A549 (cell line): ENCODE data around the gene RCAN3.

Source experiments
- EP300 ChIP-seq, 2 experiments: fragments of >200 bp; sonication (Bioruptor Twin); formaldehyde crosslinking; IDR thresholded peaks; 2 replicates in 1 of 2; 3 replicates in 1 of 2; pipeline ENCODE4 v1.6.1; 2016 to 2017
- ESRRA ChIP-seq: fragments of 150-350 bp; IDR thresholded peaks from 2 replicates; pipeline ENCODE4 v1.6.1; 2014; ENCODE audit warnings: mild to moderate bottlenecking, low read length, borderline replicate concordance
- HMGXB4 ChIP-seq: fragments of 250-450 bp; sonication (Bioruptor Pico); IDR thresholded peaks from 2 replicates; pipeline ENCODE4 v1.5.0; 2021; ENCODE audit warnings: mild to moderate bottlenecking, moderate library complexity, borderline replicate concordance
- MAFK ChIP-seq: fragments of 450-650 bp; IDR thresholded peaks from 2 replicates; pipeline ENCODE4 v1.6.1; 2014; ENCODE audit not compliant: partially characterized antibody
- MAX ChIP-seq: IDR thresholded peaks from 2 replicates; pipeline ENCODE4 v1.6.1; 2012
- PBX3 ChIP-seq: IDR thresholded peaks from 2 replicates; pipeline ENCODE4 v1.6.1; 2012
- PHF8 ChIP-seq: fragments of 200-600 bp; sonication (generic); IDR thresholded peaks from 2 replicates; pipeline ENCODE4 v1.6.1; 2016; ENCODE audit warnings: low read depth, mild to moderate bottlenecking, antibody characterized with exemption, moderate library complexity, borderline replicate concordance
- POLR2A ChIP-seq: IDR thresholded peaks from 2 replicates; pipeline ENCODE4 v1.6.1; 2012; ENCODE audit warnings: mild to moderate bottlenecking, low read length
- RAD21 ChIP-seq, 2 experiments: fragments of >200 bp in 1 of 2; sonication (Bioruptor Twin) in 1 of 2; formaldehyde crosslinking in 1 of 2; IDR thresholded peaks in 1 of 2; conservative IDR thresholded peaks in 1 of 2; 2 replicates in 1 of 2; 3 replicates in 1 of 2; pipeline ENCODE4 v1.6.1; 2012 to 2018; ENCODE audit warnings: inconsistent platforms in 1 of 2
- SMC3 ChIP-seq: fragments of >200 bp; sonication (Bioruptor Twin); formaldehyde crosslinking; IDR thresholded peaks from 3 replicates; pipeline ENCODE4 v1.6.1; 2018; ENCODE audit warnings: inconsistent platforms
- TF ChIP-seq, protein P1 (sequence below): fragments of 200-600 bp; sonication (generic); IDR thresholded peaks from 2 replicates; pipeline ENCODE4 v1.6.1; 2016; ENCODE audit warnings: antibody characterized with exemption, mild to moderate bottlenecking, moderate library complexity
- TF ChIP-seq, protein P2 (sequence below): fragments of >200 bp; sonication (Bioruptor Twin); formaldehyde crosslinking; IDR thresholded peaks from 3 replicates; pipeline ENCODE4 v1.5.1; 2016

DNA sequence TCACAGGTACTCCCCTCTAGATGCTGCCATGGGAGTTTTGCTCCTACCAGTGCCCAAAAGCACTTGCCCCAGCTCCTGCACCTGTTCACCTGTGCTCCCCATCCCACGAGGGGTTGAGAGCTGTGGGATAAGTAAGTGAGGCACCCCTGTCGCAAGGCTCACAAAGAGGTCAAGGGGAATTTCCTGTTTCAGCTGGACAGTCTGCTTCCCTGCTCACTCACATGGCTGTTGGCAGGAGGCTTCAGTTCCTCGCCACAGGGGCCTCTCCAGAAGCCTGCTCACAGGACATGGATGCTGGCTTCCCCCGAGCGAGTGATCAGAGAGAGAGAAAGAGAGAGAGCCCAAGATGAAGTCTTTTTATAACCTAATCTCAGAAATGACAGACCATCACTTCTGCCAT, 44.6 kb downstream of the RCAN3 start:
- TF ChIP-seq POLR2A (no peak), ESRRA (no peak), MAX (no peak), PHF8 (no peak), EP300 (IDR thresholded peaks at IDR 0.05) (no peak), PBX3 (no peak), RAD21 (conservative IDR thresholded peaks at IDR 0.05 in 1 of 2, IDR thresholded peaks at IDR 0.05 in 1 of 2) (no peak), HMGXB4 (CRISPR knock-in tag) (no peak), MAFK (no peak), SMC3 (no peak)
- TF ChIP-seq, protein P1, sequence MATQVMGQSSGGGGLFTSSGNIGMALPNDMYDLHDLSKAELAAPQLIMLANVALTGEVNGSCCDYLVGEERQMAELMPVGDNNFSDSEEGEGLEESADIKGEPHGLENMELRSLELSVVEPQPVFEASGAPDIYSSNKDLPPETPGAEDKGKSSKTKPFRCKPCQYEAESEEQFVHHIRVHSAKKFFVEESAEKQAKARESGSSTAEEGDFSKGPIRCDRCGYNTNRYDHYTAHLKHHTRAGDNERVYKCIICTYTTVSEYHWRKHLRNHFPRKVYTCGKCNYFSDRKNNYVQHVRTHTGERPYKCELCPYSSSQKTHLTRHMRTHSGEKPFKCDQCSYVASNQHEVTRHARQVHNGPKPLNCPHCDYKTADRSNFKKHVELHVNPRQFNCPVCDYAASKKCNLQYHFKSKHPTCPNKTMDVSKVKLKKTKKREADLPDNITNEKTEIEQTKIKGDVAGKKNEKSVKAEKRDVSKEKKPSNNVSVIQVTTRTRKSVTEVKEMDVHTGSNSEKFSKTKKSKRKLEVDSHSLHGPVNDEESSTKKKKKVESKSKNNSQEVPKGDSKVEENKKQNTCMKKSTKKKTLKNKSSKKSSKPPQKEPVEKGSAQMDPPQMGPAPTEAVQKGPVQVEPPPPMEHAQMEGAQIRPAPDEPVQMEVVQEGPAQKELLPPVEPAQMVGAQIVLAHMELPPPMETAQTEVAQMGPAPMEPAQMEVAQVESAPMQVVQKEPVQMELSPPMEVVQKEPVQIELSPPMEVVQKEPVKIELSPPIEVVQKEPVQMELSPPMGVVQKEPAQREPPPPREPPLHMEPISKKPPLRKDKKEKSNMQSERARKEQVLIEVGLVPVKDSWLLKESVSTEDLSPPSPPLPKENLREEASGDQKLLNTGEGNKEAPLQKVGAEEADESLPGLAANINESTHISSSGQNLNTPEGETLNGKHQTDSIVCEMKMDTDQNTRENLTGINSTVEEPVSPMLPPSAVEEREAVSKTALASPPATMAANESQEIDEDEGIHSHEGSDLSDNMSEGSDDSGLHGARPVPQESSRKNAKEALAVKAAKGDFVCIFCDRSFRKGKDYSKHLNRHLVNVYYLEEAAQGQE: no peak
- TF ChIP-seq, protein P2, sequence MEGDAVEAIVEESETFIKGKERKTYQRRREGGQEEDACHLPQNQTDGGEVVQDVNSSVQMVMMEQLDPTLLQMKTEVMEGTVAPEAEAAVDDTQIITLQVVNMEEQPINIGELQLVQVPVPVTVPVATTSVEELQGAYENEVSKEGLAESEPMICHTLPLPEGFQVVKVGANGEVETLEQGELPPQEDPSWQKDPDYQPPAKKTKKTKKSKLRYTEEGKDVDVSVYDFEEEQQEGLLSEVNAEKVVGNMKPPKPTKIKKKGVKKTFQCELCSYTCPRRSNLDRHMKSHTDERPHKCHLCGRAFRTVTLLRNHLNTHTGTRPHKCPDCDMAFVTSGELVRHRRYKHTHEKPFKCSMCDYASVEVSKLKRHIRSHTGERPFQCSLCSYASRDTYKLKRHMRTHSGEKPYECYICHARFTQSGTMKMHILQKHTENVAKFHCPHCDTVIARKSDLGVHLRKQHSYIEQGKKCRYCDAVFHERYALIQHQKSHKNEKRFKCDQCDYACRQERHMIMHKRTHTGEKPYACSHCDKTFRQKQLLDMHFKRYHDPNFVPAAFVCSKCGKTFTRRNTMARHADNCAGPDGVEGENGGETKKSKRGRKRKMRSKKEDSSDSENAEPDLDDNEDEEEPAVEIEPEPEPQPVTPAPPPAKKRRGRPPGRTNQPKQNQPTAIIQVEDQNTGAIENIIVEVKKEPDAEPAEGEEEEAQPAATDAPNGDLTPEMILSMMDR: no peak
